Mesenchymal stem cell (in vitro differentiated cells and primary cell): Measurements from ENCODE around the gene TEDC2.
"Not testable (repeated sequence)": the region's sequence is repeated elsewhere in the genome, so short reads cannot be mapped to it uniquely, and the experiment has no call there.

ENCODE experiments used
- DNase-seq: peaks from one replicate; pipeline ENCODE4 v3.0.0-alpha.2; 2013
- H2AFZ ChIP-seq: one replicate; pipeline ENCODE4 v1.6.1; 2013; ENCODE audit warnings: low read depth, mild to moderate bottlenecking, control low read depth, inconsistent platforms, low read length, moderate library complexity
- H2AK5ac ChIP-seq: 2 replicates; pipeline ENCODE4 v1.6.1; 2013; ENCODE audit warnings: low read length, moderate library complexity, mild to moderate bottlenecking, inconsistent platforms; ENCODE audit not compliant: severe bottlenecking
- H2BK120ac ChIP-seq: one replicate; pipeline ENCODE4 v1.6.1; 2013; ENCODE audit warnings: low read depth, mild to moderate bottlenecking, inconsistent platforms, low read length, moderate library complexity
- H2BK12ac ChIP-seq, 2 experiments: one replicate each; pipeline ENCODE4 v1.6.1; 2013; ENCODE audit warnings: inconsistent platforms in 2 of 2, low read length in 2 of 2, mild to moderate bottlenecking in 2 of 2, moderate library complexity in 2 of 2, control low read depth in 1 of 2
- H2BK15ac ChIP-seq: one replicate; pipeline ENCODE4 v1.6.1; 2013; ENCODE audit warnings: mild to moderate bottlenecking, low read depth, inconsistent platforms; ENCODE audit not compliant: poor library complexity, severe bottlenecking
- H2BK5ac ChIP-seq: 2 replicates; pipeline ENCODE4 v1.6.1; 2013; ENCODE audit warnings: low read depth, mild to moderate bottlenecking, low read length, control low read depth, inconsistent platforms; ENCODE audit not compliant: poor library complexity, severe bottlenecking
- H3K14ac ChIP-seq, 2 experiments: one replicate each; pipeline ENCODE4 v1.6.1; 2013; ENCODE audit warnings: inconsistent platforms in 2 of 2, low read length in 2 of 2, control low read depth in 1 of 2, mild to moderate bottlenecking in 1 of 2, moderate library complexity in 1 of 2
- H3K18ac ChIP-seq, 2 experiments: one replicate each; pipeline ENCODE4 v1.6.1; 2013; ENCODE audit warnings: inconsistent platforms in 2 of 2, low read length in 2 of 2, control low read depth in 1 of 2, low read depth in 1 of 2, mild to moderate bottlenecking in 1 of 2
- H3K23ac ChIP-seq, 2 experiments: one replicate each; pipeline ENCODE4 v1.6.1; 2013; ENCODE audit warnings: inconsistent platforms in 2 of 2, low read length in 2 of 2, mild to moderate bottlenecking in 2 of 2, moderate library complexity in 2 of 2, control low read depth in 1 of 2
- H3K27ac ChIP-seq: 2 replicates; pipeline ENCODE4 v1.5.1; 2013; ENCODE audit warnings: mild to moderate bottlenecking, moderate library complexity, low read length, control low read depth, inconsistent platforms; ENCODE audit not compliant: poor library complexity, severe bottlenecking
- H3K27me3 ChIP-seq, 2 experiments: 2 replicates each; pipeline versions ENCODE4 v1.6.1 to v1.7.0; 2013; ENCODE audit warnings: low read length in 2 of 2, mild to moderate bottlenecking in 2 of 2, moderate library complexity in 2 of 2, control low read depth in 1 of 2, inconsistent platforms in 1 of 2; ENCODE audit not compliant: control insufficient read depth in 1 of 2, insufficient read depth in 1 of 2
- H3K36me3 ChIP-seq, 2 experiments: 2 replicates each; pipeline versions ENCODE4 v1.6.1 to v1.7.0; 2013; ENCODE audit warnings: low read length in 2 of 2, control low read depth in 1 of 2, inconsistent platforms in 1 of 2, low read depth in 1 of 2, mild to moderate bottlenecking in 1 of 2; ENCODE audit not compliant: insufficient read depth in 2 of 2, control insufficient read depth in 1 of 2
- H3K4ac ChIP-seq, 2 experiments: one replicate each; pipeline ENCODE4 v1.6.1; 2013; ENCODE audit warnings: inconsistent platforms in 2 of 2, low read length in 2 of 2, mild to moderate bottlenecking in 2 of 2, moderate library complexity in 2 of 2, control low read depth in 1 of 2, low read depth in 1 of 2
- H3K4me1 ChIP-seq: 2 replicates; pipeline ENCODE4 v1.6.1; 2013; ENCODE audit warnings: low read depth, low read length, control low read depth; ENCODE audit not compliant: control insufficient read depth, insufficient read depth
- H3K4me2 ChIP-seq: 2 replicates; pipeline ENCODE4 v1.6.1; 2013; ENCODE audit warnings: low read length, mild to moderate bottlenecking, inconsistent platforms; ENCODE audit not compliant: poor library complexity, severe bottlenecking
- H3K4me3 ChIP-seq, 2 experiments: 2 replicates each; pipeline versions ENCODE4 v1.5.1 to v1.7.0; 2013; ENCODE audit warnings: low read length in 2 of 2, mild to moderate bottlenecking in 2 of 2, control low read depth in 1 of 2, low read depth in 1 of 2; ENCODE audit not compliant: insufficient read depth in 1 of 2
- H3K79me1 ChIP-seq: replicated peaks from 2 replicates; pipeline ENCODE4 v1.6.1; 2013; ENCODE audit warnings: mild to moderate bottlenecking, control low read depth, low read length, inconsistent platforms; ENCODE audit not compliant: poor library complexity, severe bottlenecking
- H3K9ac ChIP-seq: 2 replicates; pipeline ENCODE4 v1.7.0; 2013; ENCODE audit warnings: mild to moderate bottlenecking, low read length, moderate library complexity
- H3K9me3 ChIP-seq: 2 replicates; pipeline ENCODE4 v1.7.0; 2013; ENCODE audit warnings: mild to moderate bottlenecking, low read length; ENCODE audit not compliant: control insufficient read depth
- H4K8ac ChIP-seq: one replicate; pipeline ENCODE4 v1.6.1; 2013; ENCODE audit warnings: inconsistent platforms, mild to moderate bottlenecking, low read length, moderate library complexity
- H4K91ac ChIP-seq: one replicate; pipeline ENCODE4 v1.6.1; 2013; ENCODE audit warnings: mild to moderate bottlenecking, low read length, inconsistent platforms
- WGBS: methylation state at CpG from one replicate; pipeline ENCODE4 v1.1.7; 2013; ENCODE audit warnings: mixed read lengths; 5-methylcytosine and 5-hydroxymethylcytosine counted together

Gene TEDC2

GRCh38 chr16:2441143-2441804, 18.6 kb upstream of the TEDC2 start:
- not testable (repeated sequence) for H2BK15ac ChIP-seq, H2BK120ac ChIP-seq, H3K4me1 ChIP-seq, H3K18ac ChIP-seq, H3K14ac ChIP-seq, H4K91ac ChIP-seq, H2BK5ac ChIP-seq, H2AK5ac ChIP-seq, H3K4me2 ChIP-seq, H3K4me3 ChIP-seq, H3K27me3 ChIP-seq, H2AFZ ChIP-seq, H2BK12ac ChIP-seq, H3K9me3 ChIP-seq, H4K8ac ChIP-seq, H3K23ac ChIP-seq, H3K9ac ChIP-seq, H3K4ac ChIP-seq, DNase-seq, H3K27ac ChIP-seq
- H3K36me3 ChIP-seq: peaks cover 52 to 62% of the 10 kb centered on the region in 2 experiments
- peaks cover 36% of the 10 kb centered on the region for H3K79me1 ChIP-seq
- WGBS: 85% methylated on average over 14 of the region's 15 CpGs

GRCh38 chr16:2443555-2443954, 16.4 kb upstream of the TEDC2 start:
- Histone ChIP-seq H4K91ac (no peak overlapping the region), H3K36me3 (peaks cover 41 to 51% of the 10 kb centered on the region in 2 experiments), H3K27ac (no peak overlapping the region), H2BK120ac (no peak overlapping the region), H2BK12ac (no peak overlapping the region), H3K4ac (no peak overlapping the region), H3K27me3 (no peaks in the 10 kb centered on the region), H3K9ac (no peak overlapping the region), H2AK5ac (no peak overlapping the region), H3K4me3 (no peak overlapping the region), H4K8ac (no peak overlapping the region), H2BK15ac (no peak overlapping the region), H2BK5ac (no peak overlapping the region), H3K9me3 (no peaks in the 10 kb centered on the region), H3K14ac (no peak overlapping the region), H3K79me1 (peaks cover 21% of the 10 kb centered on the region), H3K18ac (no peak overlapping the region), H2AFZ (no peak overlapping the region), H3K4me2 (no peak overlapping the region), H3K4me1 (peaks cover 6% of the 10 kb centered on the region), H3K23ac (no peak overlapping the region)
- no peak for DNase-seq
- 93% methylated on average over 8 of the region's 9 CpGs for WGBS

GRCh38 chr16:2447920-2448583, 11.9 kb upstream of the TEDC2 start:
- Histone ChIP-seq H3K4me1 (peaks cover 20% of the 10 kb centered on the region), H4K91ac (no peak overlapping the region), H3K18ac (no peak overlapping the region), H3K4me3 (no peak overlapping the region), H3K36me3 (peaks cover 44 to 68% of the 10 kb centered on the region in 2 experiments), H3K27me3 (no peaks in the 10 kb centered on the region), H2BK12ac (no peak overlapping the region), H3K4me2 (no peak overlapping the region), H4K8ac (no peak overlapping the region), H3K9ac (no peak overlapping the region), H3K4ac (no peak overlapping the region), H3K9me3 (no peaks in the 10 kb centered on the region), H3K23ac (no peak overlapping the region), H3K27ac (no peak overlapping the region), H3K14ac (no peak overlapping the region), H2AFZ (no peak overlapping the region), H2BK120ac (no peak overlapping the region), H2AK5ac (no peak overlapping the region), H3K79me1 (peaks cover 19% of the 10 kb centered on the region), H2BK5ac (no peak overlapping the region), H2BK15ac (no peak overlapping the region)
- DNase-seq: peak; percentile 28
- 92% methylated on average over 11 of the region's 11 CpGs for WGBS

GRCh38 chr16:2449118-2449517, 10.8 kb upstream of the TEDC2 start:
- H3K9ac ChIP-seq: no peak overlapping the region
- peaks cover 29% of the 10 kb centered on the region for H3K79me1 ChIP-seq
- H2BK5ac ChIP-seq: no peak overlapping the region
- H3K4me3 ChIP-seq: no peak overlapping the region
- WGBS: 98% methylated on average over 25 of the region's 25 CpGs
- no peaks in the 10 kb centered on the region for H3K9me3 ChIP-seq
- H3K27ac ChIP-seq: no peak overlapping the region
- H4K91ac ChIP-seq: no peak overlapping the region
- no peak overlapping the region for H4K8ac ChIP-seq
- peaks cover 20% of the 10 kb centered on the region for H3K4me1 ChIP-seq
- no peak overlapping the region for H2BK120ac ChIP-seq
- no peaks in the 10 kb centered on the region for H3K27me3 ChIP-seq
- H3K36me3 ChIP-seq: peaks cover 47 to 72% of the 10 kb centered on the region in 2 experiments
- H3K23ac ChIP-seq: no peak overlapping the region
- no peak overlapping the region for H2BK15ac ChIP-seq
- no peak overlapping the region for H3K14ac ChIP-seq
- H2BK12ac ChIP-seq: no peak overlapping the region
- DNase-seq: no peak
- H2AK5ac ChIP-seq: no peak overlapping the region
- no peak overlapping the region for H3K4me2 ChIP-seq
- no peak overlapping the region for H3K18ac ChIP-seq
- H3K4ac ChIP-seq: no peak overlapping the region
- no peak overlapping the region for H2AFZ ChIP-seq
